ENCODE measurements around the gene SARS1.
"Not testable (repeated sequence)": the region's sequence is repeated elsewhere in the genome, so short reads cannot be mapped to it uniquely, and the experiment has no call there.

SARS1 gene

GRCh38 chr1:109213824-109214693 lies at the start of gene SARS1:
TSS of gene SARS1 (plus strand) at chr1:109213918. CDS start at chr1:109213993, 75 bp downstream.
- DNase-seq (ENCODE audit: low spot score), result peak; percentile 82

GRCh38 chr1:109164538-109164937 lies 49.2 kb upstream of the SARS1 start:
- DNase-seq (ENCODE audit: low spot score), result no peak

DNA sequence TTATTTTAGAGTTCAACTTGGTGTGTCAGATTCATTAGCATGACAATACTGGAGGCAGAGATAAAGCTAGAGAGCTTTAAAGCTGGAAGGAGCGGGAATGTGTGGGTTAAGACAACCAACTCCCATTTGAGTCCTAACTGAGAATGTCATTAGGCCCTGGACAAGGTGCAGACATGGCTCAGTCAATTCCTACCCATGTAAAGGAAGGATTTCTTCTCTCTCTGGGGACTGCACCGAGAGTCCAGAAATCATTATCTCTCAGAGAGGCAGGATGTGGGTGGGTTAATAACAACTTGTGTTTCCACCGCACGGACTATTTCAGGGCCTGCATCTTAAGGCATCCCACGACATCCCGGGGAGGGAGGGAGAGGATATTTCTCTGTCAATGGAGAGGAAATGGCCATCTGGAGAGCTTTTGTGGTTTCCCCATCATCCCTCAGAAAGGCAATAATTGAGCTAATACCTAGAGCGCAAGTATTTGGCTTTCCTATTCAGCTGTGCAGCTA lies 46.7 kb upstream of the SARS1 start:
- DNase-seq (ENCODE audit: low spot score), result no peak

GRCh38 chr1:109170035-109170764 lies 43.5 kb upstream of the SARS1 start:
- DNase-seq (ENCODE audit: low spot score), result no peak

DNA sequence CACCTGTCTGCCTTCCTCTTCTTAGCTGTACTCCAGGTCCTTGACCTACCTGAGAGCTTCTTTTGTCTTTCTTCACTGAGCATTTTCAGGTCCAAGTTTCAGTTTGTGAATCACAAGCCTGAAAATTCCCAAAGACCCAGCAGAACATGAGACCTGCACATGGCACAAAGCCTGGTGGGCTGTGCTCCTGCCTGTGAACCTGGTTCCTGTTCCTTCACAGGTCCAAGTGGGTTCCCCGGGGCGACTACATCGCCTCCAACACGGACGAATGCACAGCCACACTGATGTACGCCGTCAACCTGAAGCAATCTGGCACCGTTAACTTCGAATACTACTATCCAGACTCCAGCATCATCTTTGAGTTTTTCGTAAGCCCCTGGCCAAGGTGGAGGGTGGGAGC lies 42.1 kb upstream of the SARS1 start:
- DNase-seq (ENCODE audit: low spot score), result no peak

GRCh38 chr1:109176349-109176748 lies 37.4 kb upstream of the SARS1 start:
- DNase-seq (ENCODE audit: low spot score), result not testable (repeated sequence)

DNA sequence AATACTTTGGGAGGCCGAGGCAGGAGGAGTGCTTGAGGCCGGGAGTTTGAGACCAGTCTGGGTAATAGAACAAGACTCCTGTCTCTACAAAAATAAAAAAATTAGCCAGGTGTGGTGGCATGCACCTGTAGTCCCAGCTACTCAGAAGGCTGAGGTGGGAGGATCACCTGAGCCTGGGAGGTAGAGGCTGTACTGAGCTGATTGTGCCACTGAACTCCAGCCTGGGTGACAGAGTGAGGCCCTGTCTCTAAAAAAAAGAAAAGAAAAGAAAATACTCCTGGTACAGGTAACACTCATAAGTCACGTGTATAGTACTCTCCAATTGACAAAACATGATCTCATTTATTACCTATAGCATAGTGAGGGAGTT lies 33.0 kb upstream of the SARS1 start:
- DNase-seq (ENCODE audit: low spot score), result not testable (repeated sequence)

DNA sequence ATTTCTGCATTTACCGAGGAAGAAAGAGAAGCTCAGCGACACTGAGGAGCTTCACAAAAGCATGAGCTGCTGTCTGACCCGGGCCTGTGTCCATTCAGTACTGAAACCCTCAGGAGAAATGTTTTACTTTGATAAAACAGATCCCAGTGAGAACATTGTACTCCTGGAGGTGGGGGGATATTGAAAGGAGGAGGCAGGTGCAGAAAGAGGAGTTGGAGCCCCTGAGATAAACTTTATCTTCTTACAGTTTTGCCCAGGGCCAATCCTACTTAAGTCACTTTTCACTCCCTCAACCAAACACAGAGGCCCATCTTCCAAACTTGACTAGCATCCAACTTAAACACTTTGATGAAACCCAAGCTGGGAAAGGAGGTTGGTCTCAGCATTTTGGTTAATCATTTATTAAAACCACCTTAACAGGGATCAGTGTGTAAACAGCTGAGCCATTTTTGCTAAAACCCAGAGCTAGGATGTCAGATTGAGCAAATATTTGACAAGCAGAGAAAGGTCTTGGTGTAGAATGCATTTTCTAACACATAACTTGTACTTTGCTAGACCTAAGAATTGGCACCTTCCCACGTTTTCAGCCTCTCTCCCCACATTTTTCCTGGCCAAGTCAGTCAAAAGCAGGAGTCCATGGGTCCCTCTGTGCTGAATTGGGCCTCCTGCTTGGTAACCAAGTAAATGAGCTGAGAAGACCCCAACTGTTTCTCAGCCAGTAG lies 32.5 kb upstream of the SARS1 start:
- DNase-seq (ENCODE audit: low spot score), result no peak

DNA sequence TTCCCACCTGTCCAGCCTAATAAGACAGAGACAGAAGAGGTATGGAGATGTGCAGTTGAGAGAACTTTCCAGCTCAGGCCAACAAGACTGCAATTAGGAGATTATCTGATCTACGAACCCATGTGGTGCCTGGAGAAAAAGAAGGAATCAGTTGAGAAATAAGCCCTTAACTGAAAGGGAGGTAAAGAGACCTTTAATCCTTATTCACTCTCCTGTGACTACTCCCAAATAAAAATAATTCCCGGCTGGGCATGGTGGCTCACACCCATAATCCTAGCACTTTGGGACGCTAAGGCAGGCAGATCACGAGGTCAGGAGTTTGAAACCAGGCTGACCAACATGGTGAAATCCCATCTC lies 31.9 kb upstream of the SARS1 start:
- DNase-seq (ENCODE audit: low spot score), result no peak

- DNase-seq (ENCODE audit: low spot score), result no peak
Measured at GRCh38 chr1:109183058-109183738, 30.5 kb upstream of the SARS1 start.

GRCh38 chr1:109184687-109185086 lies 29.0 kb upstream of the SARS1 start:
- no peak for DNase-seq (ENCODE audit: low spot score)

DNA sequence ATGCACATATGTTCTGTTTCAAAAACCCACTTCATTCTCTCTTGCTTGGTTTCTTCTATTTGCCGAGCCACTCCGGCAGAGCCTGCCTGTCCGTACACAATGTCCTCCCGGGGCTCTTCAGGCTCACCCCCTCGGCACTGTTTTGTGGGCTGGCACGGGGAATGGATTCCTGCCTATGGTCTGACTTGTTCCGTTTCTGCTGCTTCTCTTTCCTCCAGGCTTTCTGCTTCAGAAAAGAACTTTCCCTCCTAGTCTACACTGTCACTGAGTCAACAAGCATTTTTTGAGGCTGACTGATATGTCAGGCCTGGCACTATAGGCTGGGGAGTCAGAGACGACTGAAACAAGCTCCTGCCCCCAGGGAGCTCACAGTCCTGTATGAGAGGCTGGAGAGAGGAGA lies 28.4 kb upstream of the SARS1 start:
- DNase-seq (ENCODE audit: low spot score), result no peak

GRCh38 chr1:109185990-109186732 lies 27.6 kb upstream of the SARS1 start:
- DNase-seq (ENCODE audit: low spot score), result no peak

- DNase-seq (ENCODE audit: low spot score), result no peak
Measured at GRCh38 chr1:109186733-109187086, 27.0 kb upstream of the SARS1 start.

DNA sequence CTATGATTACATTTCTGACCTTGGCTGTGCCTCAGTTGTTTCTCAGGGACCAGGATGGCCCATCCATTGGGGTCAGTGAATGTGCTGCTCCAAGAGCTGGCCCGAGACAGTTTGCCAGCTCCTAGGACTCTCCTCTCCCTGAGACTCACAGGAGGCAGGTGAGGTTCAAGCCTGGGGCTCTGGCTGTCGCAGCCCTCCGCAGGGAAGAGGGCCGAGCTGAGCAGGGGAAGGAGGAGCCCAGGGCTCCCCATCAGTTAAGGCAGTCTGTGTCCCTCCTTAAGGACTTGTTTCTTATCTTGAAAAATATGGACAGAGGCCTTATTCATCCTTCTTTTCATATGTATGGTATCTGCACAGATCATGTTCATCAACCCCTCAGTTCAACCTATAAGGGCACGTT lies 26.6 kb upstream of the SARS1 start:
- no peak for DNase-seq (ENCODE audit: low spot score)

DNA sequence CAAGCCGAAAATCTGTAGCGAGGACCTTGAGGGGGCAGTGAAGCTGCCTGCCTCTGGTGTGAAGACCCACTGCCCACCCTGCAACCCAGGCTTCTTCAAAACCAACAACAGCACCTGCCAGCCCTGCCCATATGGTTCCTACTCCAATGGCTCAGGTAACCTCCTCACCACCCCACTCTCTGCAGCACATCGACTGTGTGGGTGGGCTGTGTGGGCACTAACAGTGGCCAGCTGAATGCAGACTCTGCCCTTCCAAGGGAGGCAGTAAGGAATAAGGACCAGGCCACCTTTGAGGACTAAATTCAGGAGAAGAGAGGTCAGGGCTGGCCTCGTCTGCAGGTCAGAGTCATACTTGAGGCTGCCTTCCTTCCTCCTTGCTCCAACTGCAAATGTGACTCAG lies 25.5 kb upstream of the SARS1 start:
- no peak for DNase-seq (ENCODE audit: low spot score)

DNA sequence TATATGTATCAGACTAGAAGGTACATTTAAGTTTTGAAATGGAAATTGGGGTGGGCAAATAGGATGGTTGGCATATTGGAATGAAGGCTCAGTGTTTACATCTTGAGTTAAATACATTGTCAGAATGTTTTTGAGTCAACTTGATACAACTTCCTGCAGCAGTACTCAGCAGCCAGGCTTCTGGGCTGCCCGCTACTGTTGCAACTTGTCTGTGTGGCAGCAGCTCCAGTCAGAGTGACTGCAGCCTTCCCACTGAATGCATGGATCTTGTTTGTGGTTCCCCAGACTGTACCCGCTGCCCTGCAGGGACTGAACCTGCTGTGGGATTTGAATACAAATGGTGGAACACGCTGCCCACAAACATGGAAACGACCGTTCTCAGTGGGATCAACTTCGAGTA lies 24.9 kb upstream of the SARS1 start:
- no peak for DNase-seq (ENCODE audit: low spot score)

DNA sequence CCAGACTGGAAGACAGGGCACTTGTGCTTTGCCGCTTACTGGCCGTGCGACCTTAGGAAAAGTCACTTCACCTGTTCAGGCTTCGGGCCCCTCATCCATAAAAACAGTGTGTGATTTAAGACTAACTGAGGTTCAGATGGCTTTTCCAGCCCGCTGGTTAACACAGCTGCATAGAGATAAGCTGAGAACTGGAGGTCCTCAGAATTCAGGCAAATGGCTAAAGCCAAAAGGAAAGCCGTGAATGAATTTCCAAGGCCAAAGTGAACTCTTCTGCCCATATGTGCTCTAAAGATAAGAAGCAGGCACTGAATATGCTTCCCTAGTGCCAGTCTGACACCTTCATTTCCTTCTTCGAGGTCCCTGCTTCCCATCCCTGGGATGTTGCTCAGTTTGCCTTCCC lies 23.5 kb upstream of the SARS1 start:
- no peak for DNase-seq (ENCODE audit: low spot score)

DNA sequence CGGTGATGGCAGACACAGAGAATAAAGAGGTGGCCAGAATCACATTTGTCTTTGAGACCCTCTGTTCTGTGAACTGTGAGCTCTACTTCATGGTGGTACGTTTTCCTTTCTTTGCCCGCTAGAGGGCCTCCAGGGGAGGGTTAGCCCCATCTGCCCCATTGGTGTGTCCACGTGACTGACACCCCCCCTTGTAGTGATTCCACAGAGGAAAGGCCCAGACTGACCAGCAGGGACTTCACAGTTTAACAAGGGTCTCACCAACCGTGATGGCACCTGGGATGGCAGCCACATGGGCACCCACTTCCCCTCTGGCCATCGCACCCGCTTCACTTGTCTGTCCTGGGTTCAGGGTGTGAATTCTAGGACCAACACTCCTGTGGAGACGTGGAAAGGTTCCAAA lies 22.3 kb upstream of the SARS1 start:
- DNase-seq (ENCODE audit: low spot score), result no peak

DNA sequence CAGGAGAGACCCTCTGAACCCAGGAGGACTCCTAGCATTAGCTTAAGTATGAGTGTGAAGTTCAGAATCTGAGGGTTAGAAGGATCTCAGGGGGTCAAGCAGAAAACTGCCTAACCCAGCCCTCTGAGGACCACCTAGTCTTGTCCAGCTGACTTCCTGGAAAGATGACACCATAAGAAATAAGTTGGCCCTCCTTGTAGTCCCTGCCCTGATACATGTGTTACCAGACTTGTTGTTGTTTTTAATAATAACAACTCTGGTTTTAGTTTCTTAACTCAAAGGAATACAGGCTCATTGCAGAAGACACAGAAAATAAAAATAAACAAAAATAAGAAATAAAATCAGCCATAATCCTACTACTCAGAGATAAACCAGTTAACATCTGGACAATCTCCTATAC lies 21.8 kb upstream of the SARS1 start:
- DNase-seq (ENCODE audit: low spot score), result no peak

DNA sequence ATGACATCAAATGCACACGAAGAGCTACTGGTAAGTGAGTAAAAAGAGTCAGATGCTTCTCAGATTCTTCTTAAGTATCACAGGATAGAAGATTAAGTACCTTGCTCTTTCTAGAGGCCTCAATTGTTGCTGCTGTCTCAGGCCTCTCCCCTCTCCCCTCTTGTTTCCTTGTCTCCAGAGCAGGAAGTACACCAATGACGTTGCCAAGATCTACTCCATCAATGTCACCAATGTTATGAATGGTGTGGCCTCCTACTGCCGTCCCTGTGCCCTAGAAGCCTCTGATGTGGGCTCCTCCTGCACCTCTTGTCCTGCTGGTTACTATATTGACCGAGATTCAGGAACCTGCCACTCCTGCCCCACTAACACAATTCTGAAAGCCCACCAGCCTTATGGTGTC lies 21.3 kb upstream of the SARS1 start:
- no peak for DNase-seq (ENCODE audit: low spot score)
